Endothelial cell of umbilical vein (primary cell): ENCODE results near the gene APC2.

Experiments
- POLR2A ChIP-seq: IDR thresholded peaks from 2 replicates; pipeline ENCODE4 v1.6.1; 2012; ENCODE audit warnings: low read depth, mild to moderate bottlenecking, control low read depth, low read length
- TF ChIP-seq, protein P1 (sequence below), 2 donors: IDR thresholded peaks; 1 replicate in 1 of 2; 2 replicates in 1 of 2; pipeline ENCODE4 v1.5.1; 2011; ENCODE audit warnings: low read length in 2 of 2, mild to moderate bottlenecking in 2 of 2, moderate library complexity in 2 of 2, control low read depth in 1 of 2, inconsistent platforms in 1 of 2, low read depth in 1 of 2; ENCODE audit not compliant: insufficient read depth in 1 of 2; ENCODE audit errors: extremely low read depth in 1 of 2

DNA sequence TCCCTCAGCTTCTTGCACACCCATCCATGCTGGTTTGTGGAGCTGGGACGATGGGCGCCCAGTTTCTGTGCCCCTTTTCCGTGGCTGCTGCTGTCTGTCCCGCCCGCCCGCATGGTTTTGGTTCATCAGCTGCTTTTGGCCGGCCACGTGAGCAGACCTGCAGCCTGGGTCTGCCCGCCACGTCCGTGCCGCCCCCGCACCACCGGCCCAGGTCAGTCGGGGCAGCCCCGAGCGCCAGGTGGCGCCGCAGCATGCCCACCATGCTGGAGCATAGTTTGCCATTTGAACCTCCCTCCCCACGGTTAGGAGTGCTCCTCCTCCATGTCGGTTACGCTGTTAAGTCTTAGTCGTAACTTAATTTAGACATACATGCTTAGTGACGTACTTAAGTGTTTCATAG lies 27.0 kb upstream of the APC2 start:
- TF ChIP-seq, protein P1, sequence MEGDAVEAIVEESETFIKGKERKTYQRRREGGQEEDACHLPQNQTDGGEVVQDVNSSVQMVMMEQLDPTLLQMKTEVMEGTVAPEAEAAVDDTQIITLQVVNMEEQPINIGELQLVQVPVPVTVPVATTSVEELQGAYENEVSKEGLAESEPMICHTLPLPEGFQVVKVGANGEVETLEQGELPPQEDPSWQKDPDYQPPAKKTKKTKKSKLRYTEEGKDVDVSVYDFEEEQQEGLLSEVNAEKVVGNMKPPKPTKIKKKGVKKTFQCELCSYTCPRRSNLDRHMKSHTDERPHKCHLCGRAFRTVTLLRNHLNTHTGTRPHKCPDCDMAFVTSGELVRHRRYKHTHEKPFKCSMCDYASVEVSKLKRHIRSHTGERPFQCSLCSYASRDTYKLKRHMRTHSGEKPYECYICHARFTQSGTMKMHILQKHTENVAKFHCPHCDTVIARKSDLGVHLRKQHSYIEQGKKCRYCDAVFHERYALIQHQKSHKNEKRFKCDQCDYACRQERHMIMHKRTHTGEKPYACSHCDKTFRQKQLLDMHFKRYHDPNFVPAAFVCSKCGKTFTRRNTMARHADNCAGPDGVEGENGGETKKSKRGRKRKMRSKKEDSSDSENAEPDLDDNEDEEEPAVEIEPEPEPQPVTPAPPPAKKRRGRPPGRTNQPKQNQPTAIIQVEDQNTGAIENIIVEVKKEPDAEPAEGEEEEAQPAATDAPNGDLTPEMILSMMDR (IDR thresholded peaks at IDR 0.05; ENCODE audit: extremely low read depth in 1 of 2, insufficient read depth in 1 of 2, low read depth in 1 of 2, low read length in 2 of 2), result no peak
- no peak for TF ChIP-seq POLR2A
